Ishikawa (cell line): Measurements from ENCODE around the gene PHACTR4.

Experiments used
- TF ChIP-seq, protein P1 (sequence below): IDR thresholded peaks from 2 replicates; pipeline ENCODE4 v1.6.1; 2012
- TF ChIP-seq, protein P2 (sequence below): IDR thresholded peaks from 2 replicates; pipeline ENCODE4 v1.6.1; 2012; ENCODE audit warnings: low read depth, mild to moderate bottlenecking

DNA sequence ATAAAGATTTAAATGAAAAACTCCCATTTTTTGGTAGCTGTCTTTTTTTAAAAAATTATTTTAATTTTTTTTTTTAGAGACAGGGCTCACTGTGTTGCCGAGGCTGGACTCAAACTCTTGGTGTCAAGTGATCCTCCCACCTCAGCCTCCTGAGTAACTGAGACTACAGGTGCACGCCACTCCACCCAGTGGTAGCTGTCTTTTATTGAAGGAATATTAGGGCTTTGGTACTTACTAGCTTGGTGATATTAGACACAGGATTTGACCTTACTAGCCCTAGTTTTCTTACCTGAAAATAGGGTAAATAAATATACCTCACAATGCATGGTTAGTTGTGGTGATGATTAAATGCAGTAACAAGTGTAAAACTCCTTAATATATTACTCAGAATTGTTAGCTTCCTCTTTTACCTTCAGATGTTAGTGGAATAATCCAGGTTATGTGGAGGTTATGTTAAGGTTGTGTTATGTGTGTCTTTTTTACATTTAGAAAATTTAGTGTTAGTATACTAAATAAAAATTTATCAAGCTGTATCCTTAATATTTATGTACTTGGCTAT is 66.8 kb downstream of the PHACTR4 start:
- TF ChIP-seq, protein P1, sequence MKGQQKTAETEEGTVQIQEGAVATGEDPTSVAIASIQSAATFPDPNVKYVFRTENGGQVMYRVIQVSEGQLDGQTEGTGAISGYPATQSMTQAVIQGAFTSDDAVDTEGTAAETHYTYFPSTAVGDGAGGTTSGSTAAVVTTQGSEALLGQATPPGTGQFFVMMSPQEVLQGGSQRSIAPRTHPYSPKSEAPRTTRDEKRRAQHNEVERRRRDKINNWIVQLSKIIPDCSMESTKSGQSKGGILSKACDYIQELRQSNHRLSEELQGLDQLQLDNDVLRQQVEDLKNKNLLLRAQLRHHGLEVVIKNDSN, result no peak
- TF ChIP-seq, protein P2, sequence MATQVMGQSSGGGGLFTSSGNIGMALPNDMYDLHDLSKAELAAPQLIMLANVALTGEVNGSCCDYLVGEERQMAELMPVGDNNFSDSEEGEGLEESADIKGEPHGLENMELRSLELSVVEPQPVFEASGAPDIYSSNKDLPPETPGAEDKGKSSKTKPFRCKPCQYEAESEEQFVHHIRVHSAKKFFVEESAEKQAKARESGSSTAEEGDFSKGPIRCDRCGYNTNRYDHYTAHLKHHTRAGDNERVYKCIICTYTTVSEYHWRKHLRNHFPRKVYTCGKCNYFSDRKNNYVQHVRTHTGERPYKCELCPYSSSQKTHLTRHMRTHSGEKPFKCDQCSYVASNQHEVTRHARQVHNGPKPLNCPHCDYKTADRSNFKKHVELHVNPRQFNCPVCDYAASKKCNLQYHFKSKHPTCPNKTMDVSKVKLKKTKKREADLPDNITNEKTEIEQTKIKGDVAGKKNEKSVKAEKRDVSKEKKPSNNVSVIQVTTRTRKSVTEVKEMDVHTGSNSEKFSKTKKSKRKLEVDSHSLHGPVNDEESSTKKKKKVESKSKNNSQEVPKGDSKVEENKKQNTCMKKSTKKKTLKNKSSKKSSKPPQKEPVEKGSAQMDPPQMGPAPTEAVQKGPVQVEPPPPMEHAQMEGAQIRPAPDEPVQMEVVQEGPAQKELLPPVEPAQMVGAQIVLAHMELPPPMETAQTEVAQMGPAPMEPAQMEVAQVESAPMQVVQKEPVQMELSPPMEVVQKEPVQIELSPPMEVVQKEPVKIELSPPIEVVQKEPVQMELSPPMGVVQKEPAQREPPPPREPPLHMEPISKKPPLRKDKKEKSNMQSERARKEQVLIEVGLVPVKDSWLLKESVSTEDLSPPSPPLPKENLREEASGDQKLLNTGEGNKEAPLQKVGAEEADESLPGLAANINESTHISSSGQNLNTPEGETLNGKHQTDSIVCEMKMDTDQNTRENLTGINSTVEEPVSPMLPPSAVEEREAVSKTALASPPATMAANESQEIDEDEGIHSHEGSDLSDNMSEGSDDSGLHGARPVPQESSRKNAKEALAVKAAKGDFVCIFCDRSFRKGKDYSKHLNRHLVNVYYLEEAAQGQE, result no peak
